DOHH2 (cell line): ENCODE measurements around the gene OPN1SW.
A peak's percentile ranks its signal among the peaks of the same experiment; 100 is the strongest.

Experiments
- H3F3A ChIP-seq: fragments of 200-600 bp; sonication (generic), shearing (Covaris generic); 2 replicates; pipeline ENCODE4 v1.6.0; 2016; ENCODE audit warnings: antibody characterized with exemption, mild to moderate bottlenecking; ENCODE audit not compliant: control insufficient read depth, insufficient read depth
- H3K27ac ChIP-seq: fragments of 200-600 bp; sonication (generic); 2 replicates; pipeline ENCODE4 v1.5.1; 2014; ENCODE audit warnings: low read depth, mild to moderate bottlenecking, low read length, moderate library complexity
- H3K27me3 ChIP-seq: fragments of 200-600 bp; sonication (generic); 2 replicates; pipeline ENCODE4 v1.6.1; 2014; ENCODE audit warnings: mild to moderate bottlenecking, low read length, mixed read lengths; ENCODE audit not compliant: control insufficient read depth
- H3K36me3 ChIP-seq: fragments of 200-600 bp; sonication (generic); 2 replicates; pipeline ENCODE4 v1.6.1; 2014; ENCODE audit warnings: mild to moderate bottlenecking, low read length, moderate library complexity, mixed read lengths; ENCODE audit not compliant: control insufficient read depth
- H3K4me1 ChIP-seq: fragments of 200-600 bp; sonication (generic); 2 replicates; pipeline ENCODE4 v1.6.1; 2014; ENCODE audit warnings: mild to moderate bottlenecking, low read length, mixed read lengths; ENCODE audit not compliant: control insufficient read depth
- H3K4me2 ChIP-seq: fragments of 200-600 bp; sonication (generic); 2 replicates; pipeline ENCODE4 v1.6.0; 2014; ENCODE audit warnings: mild to moderate bottlenecking, low read length, moderate library complexity
- H3K4me3 ChIP-seq: fragments of 200-600 bp; sonication (generic); 2 replicates; pipeline ENCODE4 v1.5.1; 2014; ENCODE audit warnings: mild to moderate bottlenecking, low read length, mixed read lengths
- H3K79me2 ChIP-seq: fragments of 200-600 bp; sonication (generic); 2 replicates; pipeline ENCODE4 v1.6.1; 2014; ENCODE audit warnings: mild to moderate bottlenecking, low read length, mixed read lengths; ENCODE audit not compliant: control insufficient read depth
- H3K9me2 ChIP-seq: fragments of 200-600 bp; sonication (generic); replicated peaks from 2 replicates; pipeline ENCODE4 v1.6.1; 2014; ENCODE audit warnings: mild to moderate bottlenecking, low read length, mixed read lengths; ENCODE audit not compliant: control insufficient read depth
- H3K9me3 ChIP-seq: fragments of 200-600 bp; sonication (generic); 2 replicates; pipeline ENCODE4 v1.6.1; 2014; ENCODE audit warnings: antibody characterized with exemption, low read length, mixed read lengths; ENCODE audit not compliant: control insufficient read depth, insufficient read depth
- H4K20me1 ChIP-seq: fragments of 200-600 bp; sonication (generic); 2 replicates; pipeline ENCODE4 v1.6.0; 2014; ENCODE audit warnings: low read depth, mild to moderate bottlenecking, antibody characterized with exemption, low read length, moderate library complexity; ENCODE audit not compliant: control insufficient read depth, insufficient read depth
- CTCF ChIP-seq: fragments of 200-600 bp; sonication (generic); IDR thresholded peaks from one replicate; pipeline ENCODE4 v1.5.1; 2014; ENCODE audit warnings: antibody characterized with exemption, mild to moderate bottlenecking, low read depth, low read length; ENCODE audit not compliant: poor library complexity, severe bottlenecking
- EZH2phosphoT487 ChIP-seq: fragments of 200-600 bp; sonication (generic); IDR thresholded peaks from 2 replicates; pipeline ENCODE4 v1.6.1; 2017; ENCODE audit warnings: borderline replicate concordance, mild to moderate bottlenecking, antibody characterized with exemption, low read length, moderate library complexity, mixed read lengths

OPN1SW gene

GRCh38 chr7:128726737-128727072 lies 48.9 kb downstream of the OPN1SW start:
- TF ChIP-seq CTCF = no peak
- no peak for TF ChIP-seq EZH2phosphoT487
- Histone ChIP-seq H3K27me3 (0 out of 2 replicates have a peak, but pooled peaks cover 4% of the 10 kb centered on the region), H4K20me1 (no peaks in the 10 kb centered on the region), H3K79me2 (no peaks in the 10 kb centered on the region), H3K9me2 (no peaks in the 10 kb centered on the region), H3F3A (no peaks in the 10 kb centered on the region), H3K4me3 (no peak overlapping the region), H3K36me3 (no peaks in the 10 kb centered on the region), H3K4me1 (peaks cover 15% of the 10 kb centered on the region), H3K9me3 (peaks cover 5% of the 10 kb centered on the region), H3K27ac (no peak overlapping the region), H3K4me2 (no peak overlapping the region)

- H3K9me2 ChIP-seq = no peaks in the 10 kb centered on the region
- H3K79me2 ChIP-seq = no peaks in the 10 kb centered on the region
- no peaks in the 10 kb centered on the region for H3F3A ChIP-seq
- no peaks in the 10 kb centered on the region for H3K36me3 ChIP-seq
- TF ChIP-seq EZH2phosphoT487 = no peak
- H3K4me3 ChIP-seq = peak overlapping the region; percentile 19; the same call in 1 of the 2 replicates
- H3K4me2 ChIP-seq = peak overlapping the region; percentile 36
- peaks cover 15% of the 10 kb centered on the region for H3K4me1 ChIP-seq
- no peak overlapping the region for H3K27ac ChIP-seq
- H4K20me1 ChIP-seq = no peaks in the 10 kb centered on the region
- peaks cover 5% of the 10 kb centered on the region for H3K9me3 ChIP-seq
- peaks cover 7% of the 10 kb centered on the region; the same call in 1 of the 2 replicates for H3K27me3 ChIP-seq
Measured at GRCh38 chr7:128726059-128726736, 49.4 kb downstream of the OPN1SW start.

GRCh38 chr7:128725531-128725930 lies 50.1 kb downstream of the OPN1SW start:
- no peaks in the 10 kb centered on the region for H3F3A ChIP-seq
- peak overlapping the region; percentile 36 for H3K4me2 ChIP-seq
- no peaks in the 10 kb centered on the region for H3K9me2 ChIP-seq
- no peaks in the 10 kb centered on the region for H3K36me3 ChIP-seq
- H3K4me3 ChIP-seq = peak overlapping the region; percentile 19
- peaks cover 5% of the 10 kb centered on the region for H3K9me3 ChIP-seq
- TF ChIP-seq CTCF = no peak
- no peak for TF ChIP-seq EZH2phosphoT487
- H3K79me2 ChIP-seq = no peaks in the 10 kb centered on the region
- H4K20me1 ChIP-seq = no peaks in the 10 kb centered on the region
- H3K27ac ChIP-seq = no peak overlapping the region
- peaks cover 15% of the 10 kb centered on the region for H3K4me1 ChIP-seq
- peaks cover 11% of the 10 kb centered on the region for H3K27me3 ChIP-seq

GRCh38 chr7:128724743-128725142 lies 50.9 kb downstream of the OPN1SW start:
- H3K9me2 ChIP-seq = no peaks in the 10 kb centered on the region
- no peak overlapping the region for H3K27ac ChIP-seq
- H4K20me1 ChIP-seq = no peaks in the 10 kb centered on the region
- H3K4me1 ChIP-seq = peaks cover 15% of the 10 kb centered on the region
- H3F3A ChIP-seq = no peaks in the 10 kb centered on the region
- peaks cover 5% of the 10 kb centered on the region for H3K9me3 ChIP-seq
- no peaks in the 10 kb centered on the region for H3K79me2 ChIP-seq
- peaks cover 11% of the 10 kb centered on the region for H3K27me3 ChIP-seq
- no peak overlapping the region for H3K4me3 ChIP-seq
- no peak for TF ChIP-seq CTCF
- no peak for TF ChIP-seq EZH2phosphoT487
- H3K4me2 ChIP-seq = no peak overlapping the region
- no peaks in the 10 kb centered on the region for H3K36me3 ChIP-seq
